Activated CD4-positive, alpha-beta T cell treated with anti-CD3 and anti-CD28 coated beads, Interleukin-10, Interleukin-2, amounts not matched to agents 100 ng/mL and 50 ng/mL, durations not matched to agents 16 hours and 8 hours (primary cell): ENCODE results near the gene LASP1NB.
A peak's percentile ranks its signal among the peaks of the same experiment; 100 is the strongest.

ENCODE experiments used
- DNase-seq: peaks from one replicate; pipeline ENCODE4 v3.0.0-alpha.2; 2020

The LASP1NB gene

DNA sequence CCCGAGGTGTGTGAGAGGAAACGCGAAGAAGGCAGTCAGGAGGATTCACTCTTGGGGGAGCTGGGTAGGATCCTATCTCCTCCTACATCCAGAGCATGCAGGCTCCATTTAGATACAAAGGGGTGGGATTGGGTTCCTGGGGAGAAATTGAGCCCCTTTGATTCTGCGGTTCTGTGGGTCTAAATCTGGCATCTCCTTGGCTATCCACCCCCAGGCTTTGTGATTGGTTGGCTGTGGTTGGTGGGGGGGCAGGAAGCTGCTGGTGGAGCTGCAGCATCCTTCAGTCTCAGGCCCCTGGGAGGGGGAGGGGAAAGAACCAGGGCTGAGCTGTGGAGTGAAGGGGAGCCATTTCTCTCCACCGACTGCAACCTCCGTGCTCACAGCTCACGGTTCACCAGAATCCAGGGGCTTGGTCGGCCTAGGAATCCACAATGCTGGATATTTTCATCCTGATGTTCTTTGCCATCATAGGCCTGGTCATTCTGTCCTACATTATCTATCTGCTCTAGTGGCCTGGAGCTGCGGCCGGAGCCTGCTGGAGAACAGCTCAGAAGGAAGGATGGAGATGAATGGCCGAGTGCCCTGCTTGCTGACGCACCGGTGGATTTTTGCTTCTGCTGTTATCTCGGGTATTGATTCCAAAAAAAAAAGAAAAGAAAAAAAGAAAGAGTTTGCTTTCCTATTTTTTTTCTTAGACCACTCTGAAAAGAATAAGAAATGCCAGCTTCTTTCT, at the start of gene LASP1NB:
LASP1NB (plus strand) TSS at position 352 of the 733 bp plus-strand sequence.
- peak; percentile 44 for DNase-seq

DNA sequence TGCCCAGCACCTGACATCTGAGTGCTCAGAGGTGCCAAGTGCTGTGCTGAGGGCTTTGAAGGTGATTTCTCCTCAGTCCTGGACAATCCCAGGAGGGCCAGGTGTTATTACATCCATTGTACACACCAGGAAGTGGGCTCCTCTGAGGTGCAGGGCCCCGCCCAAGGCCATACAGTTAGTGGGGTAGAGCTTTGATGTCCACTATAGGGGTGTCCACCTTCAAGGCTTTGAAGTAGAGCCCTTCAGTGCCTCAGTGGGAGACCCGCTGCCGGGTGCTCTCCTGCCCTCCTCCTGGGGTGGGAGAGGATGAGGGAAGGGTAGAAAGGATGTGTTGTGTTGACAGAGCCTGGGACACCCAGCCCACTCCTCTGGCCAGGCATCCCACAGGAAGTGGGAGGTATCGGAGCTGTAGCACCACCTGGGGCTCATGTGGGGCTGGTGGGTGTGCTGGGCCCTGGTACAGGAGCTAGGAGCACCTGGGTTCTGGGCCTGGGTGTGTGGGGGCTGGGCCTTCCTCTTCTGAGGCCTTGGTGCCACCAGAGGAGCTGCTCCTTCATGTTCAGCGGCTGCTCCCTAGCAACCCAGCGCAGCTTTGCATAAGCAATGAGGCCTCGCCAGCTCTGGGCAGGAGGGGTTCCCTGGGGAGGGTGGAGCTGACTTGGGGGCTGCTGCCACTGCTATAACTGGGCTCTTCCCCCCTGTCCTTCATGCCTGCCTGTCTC, 48.1 kb upstream of the LASP1NB start:
- no peak for DNase-seq

DNA sequence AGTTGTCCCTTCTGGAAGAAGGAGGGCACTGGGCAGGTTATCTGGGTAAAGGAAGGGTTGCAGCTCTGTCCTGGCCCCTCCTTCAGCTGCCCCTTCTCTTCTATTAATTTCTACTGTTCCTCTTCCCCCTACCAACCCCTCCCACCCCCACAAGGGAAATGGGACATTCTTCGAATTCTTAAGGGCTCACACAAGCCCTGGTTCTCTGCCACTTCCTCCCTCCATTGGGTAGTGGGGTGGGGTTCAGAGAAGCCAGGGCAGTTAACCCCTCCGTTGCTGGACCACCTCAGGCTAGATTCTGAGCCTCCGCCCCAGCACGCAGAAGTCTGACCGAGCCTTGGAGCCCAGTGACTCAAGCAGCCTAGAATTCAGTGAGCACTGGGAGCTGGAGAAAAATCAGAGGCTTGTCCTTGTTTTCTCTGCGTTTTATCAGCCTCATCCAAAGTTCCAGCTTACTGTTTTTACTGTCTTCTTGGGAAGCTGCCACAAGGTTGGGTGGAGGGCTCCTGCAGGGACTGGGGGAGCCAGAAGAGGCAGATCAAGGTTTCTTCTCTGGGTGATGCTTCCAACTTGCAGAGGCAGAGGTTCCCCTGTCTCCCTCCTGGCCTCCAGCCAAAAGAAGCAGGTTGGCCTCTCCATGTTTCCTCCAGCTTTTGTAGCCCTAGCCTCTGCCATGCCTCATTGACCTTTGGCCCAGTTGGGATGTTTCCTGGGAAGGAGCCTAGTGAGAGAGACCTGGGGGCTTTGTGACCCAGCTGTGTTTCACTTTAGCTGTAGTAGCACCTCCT, 45.3 kb upstream of the LASP1NB start:
- DNase-seq, result no peak

DNA sequence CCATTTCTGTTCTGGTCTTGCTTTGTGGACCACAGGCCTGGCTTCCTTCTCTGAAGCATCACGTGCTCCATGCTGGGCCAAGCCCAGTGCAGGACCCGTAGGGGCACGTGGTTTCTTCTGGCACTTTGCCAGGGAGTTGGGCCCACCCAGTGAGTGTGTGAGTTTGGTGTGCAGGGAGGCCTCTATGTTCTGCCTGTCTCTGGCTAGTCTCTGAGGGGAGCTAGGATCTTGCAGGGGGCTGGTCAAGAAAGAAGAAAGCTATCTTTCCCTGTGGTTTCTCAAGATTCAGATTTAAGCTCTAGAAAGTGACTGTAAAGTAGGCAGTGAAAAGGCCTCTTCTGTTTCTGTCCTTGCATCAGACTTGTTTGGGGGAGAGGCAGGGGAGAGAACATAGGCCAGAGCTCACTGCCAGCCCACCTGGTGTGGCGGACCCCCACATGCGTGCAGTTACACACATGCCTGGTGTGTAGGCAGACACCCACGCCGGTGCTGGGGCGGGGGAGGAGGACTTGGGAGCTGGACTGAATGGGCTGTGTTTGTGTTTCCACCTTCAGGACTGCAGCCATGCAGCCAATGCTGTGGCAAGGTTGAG, 43.7 kb upstream of the LASP1NB start:
- peak; percentile 28 for DNase-seq

DNA sequence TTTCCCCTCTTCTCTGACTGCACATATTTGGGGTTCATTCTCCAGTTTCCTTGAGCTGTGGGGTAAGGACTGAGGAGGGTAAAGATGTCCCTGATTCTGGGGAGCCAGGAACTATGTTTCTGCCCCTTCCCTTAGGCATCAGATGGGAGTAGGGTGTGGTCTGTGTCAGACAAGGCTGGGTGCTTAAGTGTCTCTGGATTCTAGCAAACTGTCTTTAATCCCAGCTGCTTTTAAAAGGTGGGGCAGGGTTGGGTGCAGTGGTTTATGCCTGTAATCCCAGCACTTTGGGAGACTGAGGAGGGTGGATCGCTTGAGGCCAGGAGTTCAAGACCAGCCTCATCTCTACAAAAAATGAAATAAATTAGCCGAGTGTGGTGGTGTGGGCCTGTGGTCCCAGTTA, 42.5 kb upstream of the LASP1NB start:
- DNase-seq, result no peak

DNA sequence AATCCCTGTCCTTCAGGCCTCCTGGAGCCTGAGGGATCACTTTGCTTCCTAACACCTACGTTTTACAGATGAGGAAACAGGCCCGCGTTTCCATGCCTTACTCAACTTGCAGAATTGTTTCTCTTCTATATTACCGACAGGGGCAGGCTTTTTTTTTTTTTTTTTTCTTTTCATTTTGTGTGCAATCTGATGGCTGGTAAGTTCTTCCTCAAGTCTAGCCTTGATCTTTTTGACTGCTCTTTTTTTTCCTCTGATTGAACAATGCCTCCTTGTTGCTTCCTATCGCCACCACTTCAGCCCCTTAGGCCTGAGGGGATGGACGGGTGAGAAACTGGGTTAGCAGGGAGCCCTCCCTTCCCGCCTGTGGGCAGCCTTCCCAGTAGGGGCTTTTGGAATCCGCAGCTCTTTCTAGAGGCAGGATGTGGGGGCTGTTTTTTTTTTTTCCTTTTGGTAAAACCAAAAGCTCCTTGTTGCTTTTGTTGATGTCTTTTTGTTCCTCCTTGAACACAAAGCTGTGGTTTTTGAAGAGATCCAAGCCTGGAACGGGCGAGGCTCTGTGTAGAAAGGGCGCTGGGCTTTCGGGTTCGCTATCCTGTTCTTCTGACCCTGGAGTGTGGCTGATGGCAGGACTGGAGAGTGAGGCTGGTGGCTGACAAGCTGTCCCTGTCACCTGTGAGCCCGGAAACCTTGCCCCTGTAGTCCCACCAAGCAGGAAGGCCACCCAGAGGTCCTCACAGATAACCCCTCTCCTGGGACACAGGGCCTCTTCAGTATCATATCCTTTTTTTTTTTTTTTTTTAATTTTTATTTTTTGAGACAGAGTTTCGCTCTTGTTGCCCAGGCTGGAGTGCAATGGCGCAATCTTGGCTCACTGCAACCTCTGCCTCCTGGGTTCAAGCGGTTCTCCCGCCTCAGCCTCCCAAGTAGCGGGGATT, 41.6 kb upstream of the LASP1NB start:
- DNase-seq, result no peak

DNA sequence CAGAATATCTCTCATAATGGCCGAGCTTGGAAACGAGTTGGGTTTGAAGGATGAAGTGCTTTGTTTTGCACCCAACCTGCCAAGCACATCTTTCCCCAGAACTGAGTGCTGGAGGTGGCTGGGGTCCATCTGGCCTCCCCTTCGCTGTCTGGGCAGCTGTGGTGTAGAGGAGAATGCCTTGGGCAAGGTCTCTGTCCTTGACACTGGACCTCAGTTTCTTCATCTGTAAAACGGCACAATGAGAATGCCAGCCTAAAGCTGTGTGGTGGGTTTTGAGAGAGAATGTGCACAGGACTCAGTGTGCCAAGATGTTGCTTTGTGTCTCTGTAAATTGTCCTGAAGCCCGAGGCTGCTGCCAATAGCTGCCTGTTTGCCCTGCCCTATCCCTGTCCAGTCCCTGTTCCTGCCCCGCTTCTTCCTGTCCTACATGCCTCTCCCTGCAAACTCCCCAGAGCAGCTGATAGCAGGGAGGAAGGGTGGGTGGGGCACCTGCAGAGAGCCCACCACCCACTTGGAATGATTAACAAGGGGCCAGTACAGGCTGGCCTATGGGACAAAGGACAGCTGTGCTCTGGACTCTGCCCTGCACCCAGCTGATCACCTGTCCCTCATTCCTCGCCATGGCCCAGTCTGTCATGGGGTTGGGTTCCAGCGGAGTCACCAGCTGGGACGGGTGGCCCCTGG, 40.2 kb upstream of the LASP1NB start:
- no peak for DNase-seq

DNA sequence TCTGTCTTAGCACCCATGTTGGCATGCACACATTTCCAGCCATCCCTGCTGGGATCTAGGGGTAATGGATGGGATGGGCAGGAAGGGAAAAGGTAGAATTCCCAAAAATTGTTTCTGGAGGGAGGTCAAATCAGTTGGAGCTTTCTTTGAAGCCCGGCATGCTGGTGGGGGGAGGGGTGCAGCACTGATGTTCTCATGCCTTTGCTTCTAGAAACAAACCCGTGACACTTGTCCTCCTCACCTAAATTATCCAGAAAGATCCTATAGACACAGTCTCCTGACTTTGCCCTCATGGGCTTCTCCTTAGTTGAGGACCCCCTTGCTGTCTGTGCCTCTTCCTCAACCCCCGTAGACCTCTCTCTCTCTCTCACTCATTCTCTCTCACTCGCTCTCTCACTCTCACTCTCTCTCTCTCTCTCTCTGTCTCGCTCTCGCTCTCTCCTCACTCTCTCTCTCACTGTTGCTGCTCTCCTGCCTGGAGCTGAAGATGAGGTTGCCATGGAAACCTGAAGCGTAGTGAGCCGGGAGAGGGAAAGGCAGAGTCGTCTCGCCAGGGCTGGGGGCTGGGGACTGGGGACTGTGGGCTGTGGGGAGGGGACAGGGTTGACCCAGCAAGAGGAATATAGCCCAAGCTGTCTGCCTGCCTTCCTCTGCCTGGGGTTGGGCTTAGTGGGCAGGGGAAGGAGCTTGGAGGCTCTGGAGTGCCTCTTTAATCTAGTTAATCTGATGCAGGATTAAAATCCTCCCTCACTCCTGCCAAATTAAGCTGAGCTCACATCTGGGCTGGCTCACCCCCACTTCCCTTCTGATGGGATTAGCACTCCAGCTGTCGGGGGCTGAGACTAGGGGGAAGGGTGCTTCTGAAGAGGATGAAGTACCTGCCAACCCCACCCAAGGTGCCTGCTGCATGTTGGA, 39.4 kb upstream of the LASP1NB start:
- DNase-seq, result no peak

DNA sequence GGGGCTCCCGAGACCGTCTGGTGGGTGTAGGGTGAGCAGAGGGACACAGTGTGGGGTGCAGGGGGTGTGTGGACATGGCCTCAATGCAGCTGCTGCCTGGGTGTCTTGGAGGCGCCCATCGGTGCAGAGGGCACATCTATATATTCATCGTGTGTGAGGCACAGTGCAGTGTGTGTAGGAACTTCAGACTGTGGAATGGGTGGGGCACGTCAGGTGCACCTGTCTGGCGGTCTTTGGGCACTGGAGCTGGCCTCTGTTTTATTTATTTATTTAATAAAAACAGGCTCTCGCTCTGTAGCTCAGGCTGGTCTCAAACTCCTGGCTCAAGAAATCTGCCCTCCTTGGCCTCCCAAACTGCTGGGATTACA, 38.8 kb upstream of the LASP1NB start:
- no peak for DNase-seq

DNA sequence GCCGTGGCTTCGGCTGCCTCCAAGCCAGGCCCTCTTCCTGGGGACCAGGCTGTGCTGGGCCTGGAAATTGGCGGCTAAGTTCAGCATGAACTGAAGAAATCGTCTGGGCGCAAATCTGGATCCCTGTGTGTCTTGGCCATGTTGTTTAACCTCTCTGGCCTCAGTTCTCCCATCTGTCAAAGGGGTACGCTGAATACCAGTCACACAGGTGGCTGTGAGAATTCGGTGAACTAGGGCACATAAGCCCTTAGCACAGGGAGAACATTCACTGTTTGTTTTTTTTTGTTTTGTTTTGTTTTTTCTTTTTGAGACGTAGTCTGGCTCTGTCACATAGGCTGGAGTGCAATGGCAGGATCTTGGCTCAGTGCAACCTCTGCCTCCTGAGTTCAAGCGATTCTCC, 36.6 kb upstream of the LASP1NB start:
- DNase-seq, result no peak

DNA sequence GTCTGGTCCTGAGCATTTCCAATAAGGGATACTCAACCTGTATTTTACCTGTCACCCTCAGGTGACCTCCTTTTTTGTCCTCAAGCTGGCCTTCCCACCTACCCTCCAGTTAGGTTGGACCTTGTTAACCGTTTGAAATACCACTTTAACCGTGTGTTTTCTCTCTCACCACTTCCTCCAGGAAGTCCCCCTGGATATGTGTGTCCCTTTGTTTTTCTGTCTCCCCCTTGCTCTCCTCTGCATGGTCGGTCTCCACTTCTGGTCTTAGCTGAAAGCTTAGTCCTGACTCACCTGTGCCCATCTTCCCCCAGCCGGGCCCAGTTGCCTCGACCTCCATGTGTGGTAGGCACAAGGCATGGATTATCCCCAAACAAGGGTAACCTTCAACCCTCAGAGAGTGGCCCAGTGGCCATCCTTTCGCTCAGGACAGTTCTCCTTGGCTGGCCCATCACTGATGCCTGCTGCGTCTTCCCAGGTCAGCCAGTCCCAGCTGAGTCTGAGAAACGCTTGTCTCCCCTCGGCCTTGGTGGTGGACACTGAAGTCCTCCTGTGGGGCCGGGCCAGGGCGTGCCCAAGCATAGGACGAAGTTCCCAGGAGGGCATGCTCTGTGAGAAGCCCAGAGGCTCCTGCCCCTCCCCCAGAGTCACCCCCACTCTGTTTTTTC, 35.5 kb upstream of the LASP1NB start:
- DNase-seq, result no peak

DNA sequence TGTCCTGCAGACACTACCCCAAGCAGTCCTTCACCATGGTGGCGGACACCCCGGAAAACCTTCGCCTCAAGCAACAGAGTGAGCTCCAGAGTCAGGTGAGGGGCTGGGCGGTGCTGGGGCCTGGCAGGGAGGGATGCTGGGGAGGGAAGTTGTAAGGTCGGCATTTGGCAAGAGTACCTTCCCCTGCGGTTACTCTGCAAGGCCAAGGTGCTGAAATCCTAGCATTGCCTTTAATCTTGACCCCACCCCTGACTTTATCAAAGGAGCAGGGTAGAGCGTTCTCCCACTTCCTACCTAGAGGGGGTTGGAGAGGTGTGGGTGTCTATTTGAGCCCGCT, 35.0 kb upstream of the LASP1NB start:
- no peak for DNase-seq

DNA sequence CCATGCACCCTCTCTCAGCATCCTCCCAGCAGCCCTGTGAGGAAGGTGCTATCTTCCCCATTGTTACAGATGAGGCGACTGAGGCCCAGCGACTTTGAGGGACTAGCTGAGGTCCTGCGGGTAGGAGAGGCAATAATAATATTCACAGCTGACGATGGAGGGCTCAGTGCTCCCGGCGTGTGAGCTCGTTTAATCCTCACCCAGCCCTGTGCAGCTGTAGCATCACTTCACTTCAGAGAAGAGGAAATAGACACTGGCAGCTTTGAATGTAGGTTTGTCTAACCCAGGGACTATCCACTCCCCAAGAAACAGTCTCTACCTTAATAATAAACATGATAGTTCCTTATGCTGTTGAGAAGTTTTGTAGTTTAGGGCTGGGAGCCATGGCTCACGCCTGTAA, 34.0 kb upstream of the LASP1NB start:
- no peak for DNase-seq

DNA sequence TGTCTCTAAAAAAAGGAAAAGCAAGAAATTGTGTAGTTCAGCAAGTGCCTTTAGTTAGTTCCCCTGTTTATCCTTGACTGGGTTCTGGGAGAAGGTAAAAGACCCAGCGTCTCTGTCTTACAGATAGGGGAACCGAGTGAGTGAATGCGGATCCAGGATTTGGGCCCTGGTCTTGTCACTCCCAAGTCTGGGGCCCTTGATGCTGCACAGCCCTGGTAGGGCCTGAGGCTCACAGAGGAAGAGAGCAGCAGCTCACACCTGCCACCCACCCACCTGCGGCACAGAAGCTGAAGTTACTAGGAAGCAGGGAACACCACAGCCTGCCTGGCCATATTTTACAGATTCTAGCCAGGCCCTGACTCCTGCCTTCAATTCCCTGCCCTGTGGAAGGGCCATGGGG, 33.3 kb upstream of the LASP1NB start:
- DNase-seq, result no peak

DNA sequence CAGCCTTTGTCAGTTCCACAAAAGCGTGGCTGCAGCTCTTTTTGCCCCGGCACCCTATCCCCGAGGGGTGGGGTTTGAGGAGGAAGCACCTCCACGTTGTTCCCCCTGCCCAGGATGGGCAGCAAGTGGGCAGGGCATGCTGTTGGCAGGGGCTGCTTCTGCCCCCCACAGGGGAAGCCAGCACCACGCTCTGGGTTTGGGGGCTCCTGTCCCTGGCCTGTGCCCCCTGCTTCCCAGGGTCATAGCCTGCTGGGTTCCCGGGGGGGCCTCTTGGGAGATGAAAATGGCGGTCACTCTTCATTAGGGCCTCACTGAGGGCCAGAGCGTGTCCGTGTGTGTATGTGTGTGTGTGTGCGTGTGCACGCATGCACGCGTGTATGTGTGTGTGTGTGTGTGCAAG, 32.8 kb upstream of the LASP1NB start:
- DNase-seq, result no peak

DNA sequence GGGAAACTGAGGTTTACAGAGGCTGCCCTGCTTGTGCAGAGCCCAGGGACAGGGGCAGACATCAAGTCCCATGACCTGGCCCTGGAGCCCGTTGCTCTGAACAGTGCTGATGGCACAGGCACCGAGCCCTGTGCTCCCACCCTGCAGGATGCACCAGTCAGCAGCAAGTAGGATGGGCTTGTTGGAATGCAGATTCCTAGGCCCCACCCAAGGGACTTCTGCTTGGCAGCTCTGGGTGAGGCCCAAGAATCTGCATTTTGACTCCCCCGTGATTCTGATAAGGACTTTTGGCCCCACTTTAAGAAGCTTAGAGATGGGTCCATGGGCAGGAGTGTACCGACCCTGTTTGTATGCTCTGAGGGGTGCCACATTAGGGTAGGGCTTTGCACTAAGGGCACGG, 32.3 kb upstream of the LASP1NB start:
- no peak for DNase-seq

DNA sequence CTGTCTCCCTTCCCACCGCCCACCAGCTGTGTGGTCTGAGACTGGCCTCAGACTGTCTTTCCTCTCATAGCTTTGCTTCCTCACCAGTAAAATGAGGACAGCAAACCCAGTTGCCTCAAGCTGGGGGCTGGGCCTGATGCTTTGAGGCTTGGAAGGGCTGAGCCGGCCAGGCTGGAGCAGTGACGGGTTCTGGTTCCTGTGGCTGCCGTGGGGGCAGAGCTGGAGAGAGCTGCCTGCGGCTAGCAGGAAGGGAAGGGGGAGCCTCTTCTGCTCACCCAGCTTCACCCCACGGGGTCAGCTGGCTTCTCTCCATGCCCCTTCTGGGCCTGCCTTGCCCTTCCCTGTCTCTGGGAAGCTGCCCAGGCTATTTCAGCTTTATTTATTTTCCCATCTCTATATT, 31.8 kb upstream of the LASP1NB start:
- DNase-seq, result peak; percentile 66

DNA sequence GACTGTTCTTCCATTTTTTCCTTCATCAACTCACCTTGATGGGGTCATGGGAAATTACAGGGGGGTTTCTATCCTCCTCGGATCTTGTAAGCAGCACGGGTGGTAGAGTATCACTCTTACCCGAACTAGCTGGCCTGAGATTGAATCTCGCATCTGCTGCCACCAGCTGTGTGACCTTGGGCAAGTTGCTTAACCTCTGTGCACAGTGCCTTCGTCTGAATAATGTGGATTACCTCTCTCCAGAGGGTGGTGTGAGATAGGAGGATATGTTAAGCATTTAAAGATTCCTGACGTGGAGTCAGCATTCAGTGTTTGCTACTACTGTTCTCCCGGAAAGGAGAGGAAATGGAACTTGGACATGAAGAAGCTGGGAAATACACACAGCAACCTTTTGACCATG, 31.1 kb upstream of the LASP1NB start:
- no peak for DNase-seq

DNA sequence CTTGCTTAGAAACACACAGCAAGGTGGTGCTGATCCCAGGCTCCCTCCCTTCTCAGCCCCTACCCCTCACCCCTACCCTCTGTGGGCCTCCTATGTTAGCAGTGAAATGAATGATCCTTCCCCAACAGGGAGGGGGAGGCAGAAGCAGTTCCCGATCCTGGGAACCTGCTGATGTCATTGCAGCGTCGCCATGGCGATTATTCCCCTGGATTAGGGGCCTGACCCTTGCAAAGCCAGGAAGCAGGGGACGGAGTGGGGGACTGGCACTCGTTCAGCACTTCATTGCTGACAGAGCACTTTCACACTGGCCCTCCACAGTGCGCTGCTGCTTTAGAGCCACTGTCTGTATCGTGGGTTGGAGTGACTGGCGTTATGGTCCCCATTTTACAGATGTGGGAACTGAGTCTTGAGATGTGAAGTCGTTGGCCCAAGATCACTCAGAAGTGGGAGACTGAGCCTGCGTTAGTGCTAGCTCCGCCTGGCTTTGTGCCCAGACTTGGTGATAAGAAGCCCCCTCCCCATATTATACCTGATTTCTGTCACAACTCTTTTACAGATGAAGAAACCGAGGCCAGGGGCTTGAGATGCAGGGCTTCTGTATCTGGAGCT, 29.0 kb upstream of the LASP1NB start:
- DNase-seq, result no peak

DNA sequence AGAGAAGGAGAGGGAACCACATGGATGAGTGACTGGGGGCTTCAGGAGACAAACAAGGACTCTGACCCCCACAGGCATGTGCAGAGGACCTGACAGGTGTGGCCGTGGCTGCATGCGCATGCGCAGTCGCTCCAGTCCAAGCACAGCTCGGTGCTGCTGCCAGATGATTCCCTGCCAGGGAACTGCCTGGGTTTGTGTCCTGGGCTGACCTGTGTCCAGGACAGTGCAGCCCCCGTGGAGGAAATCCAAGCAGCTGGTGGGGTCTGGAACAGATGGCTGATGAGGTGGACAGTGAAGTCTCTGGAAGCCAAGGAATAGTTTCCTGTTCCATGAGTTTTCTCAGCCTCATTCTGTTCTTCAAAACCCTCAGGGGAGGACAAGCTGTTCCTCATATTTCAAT, 28.2 kb upstream of the LASP1NB start:
- DNase-seq, result no peak
